Nephron progenitor cell (in vitro differentiated cells): ENCODE measurements around the gene TGFBRAP1.

Experiments
- DNase-seq: peaks from one replicate; pipeline ENCODE4 v3.0.0; 2021
- H3K27ac Mint-ChIP-seq: 2 replicates; pipeline ENCODE4 v1.8.0; 2021; ENCODE audit warnings: mild to moderate bottlenecking, moderate library complexity, mixed read lengths
- H3K27me3 Mint-ChIP-seq: 2 replicates; pipeline ENCODE4 v1.8.0; 2021; ENCODE audit warnings: mild to moderate bottlenecking, low read depth, mixed read lengths; ENCODE audit not compliant: poor library complexity
- H3K36me3 Mint-ChIP-seq: 2 replicates; pipeline ENCODE4 v1.8.0; 2021; ENCODE audit warnings: low read depth, mixed read lengths
- H3K4me1 Mint-ChIP-seq: 2 replicates; pipeline ENCODE4 v1.8.0; 2021; ENCODE audit warnings: mixed read lengths
- H3K4me3 Mint-ChIP-seq: 2 replicates; pipeline ENCODE4 v1.8.0; 2021; ENCODE audit warnings: mild to moderate bottlenecking, moderate library complexity, mixed read lengths
- H3K9me3 Mint-ChIP-seq: 2 replicates; pipeline ENCODE4 v1.8.0; 2021; ENCODE audit warnings: mild to moderate bottlenecking, moderate library complexity, mixed read lengths
- TF ChIP-seq, protein P1 (sequence below): fragments of 200-600 bp; sonication (generic); IDR thresholded peaks from 2 replicates; pipeline ENCODE4 v1.5.0; 2021; ENCODE audit warnings: antibody characterized with exemption

TGFBRAP1 gene

DNA sequence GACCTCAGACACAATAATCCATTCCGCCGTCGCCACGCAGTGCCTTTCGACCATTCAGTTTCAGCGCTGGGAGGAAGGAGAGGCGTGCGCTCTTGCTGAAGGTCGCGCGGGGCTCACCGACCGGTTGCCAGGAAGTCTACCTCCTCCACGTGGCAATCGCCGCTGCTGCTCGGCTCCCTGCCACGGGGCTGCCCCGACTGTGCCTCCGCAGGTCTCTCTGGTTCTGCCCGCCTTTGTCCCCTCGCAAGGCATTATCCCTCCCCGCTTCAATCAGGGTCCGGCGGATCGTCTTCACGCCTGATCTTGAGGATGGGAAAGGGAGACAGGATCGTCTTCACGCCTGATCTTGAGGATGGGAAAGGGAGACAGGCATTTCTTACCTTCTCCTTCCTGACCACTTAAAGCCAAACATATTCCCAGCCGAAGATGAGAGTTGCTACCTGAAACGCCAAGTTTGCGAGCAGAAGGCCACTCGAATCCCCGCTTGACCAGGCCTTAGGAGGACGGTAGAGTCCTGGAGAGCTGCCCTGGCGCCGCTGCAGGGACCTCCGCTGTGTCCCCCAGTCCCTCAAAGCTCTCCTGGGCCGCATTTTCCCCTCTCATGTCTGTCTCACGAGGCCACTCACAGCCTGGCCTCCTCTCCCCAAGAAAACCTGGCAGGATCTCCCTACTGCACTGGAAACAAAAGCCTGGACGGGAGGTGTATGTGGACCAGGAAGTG is 92.3 kb downstream of the TGFBRAP1 start:
- H3K27ac Mint-ChIP-seq, result no peak overlapping the region
- H3K9me3 Mint-ChIP-seq, result no peaks in the 10 kb centered on the region
- H3K36me3 Mint-ChIP-seq, result no peaks in the 10 kb centered on the region
- peaks cover 22% of the 10 kb centered on the region for H3K4me1 Mint-ChIP-seq
- no peak overlapping the region for H3K4me3 Mint-ChIP-seq
- DNase-seq, result no peak
- peaks cover 13% of the 10 kb centered on the region for H3K27me3 Mint-ChIP-seq
- TF ChIP-seq, protein P1, sequence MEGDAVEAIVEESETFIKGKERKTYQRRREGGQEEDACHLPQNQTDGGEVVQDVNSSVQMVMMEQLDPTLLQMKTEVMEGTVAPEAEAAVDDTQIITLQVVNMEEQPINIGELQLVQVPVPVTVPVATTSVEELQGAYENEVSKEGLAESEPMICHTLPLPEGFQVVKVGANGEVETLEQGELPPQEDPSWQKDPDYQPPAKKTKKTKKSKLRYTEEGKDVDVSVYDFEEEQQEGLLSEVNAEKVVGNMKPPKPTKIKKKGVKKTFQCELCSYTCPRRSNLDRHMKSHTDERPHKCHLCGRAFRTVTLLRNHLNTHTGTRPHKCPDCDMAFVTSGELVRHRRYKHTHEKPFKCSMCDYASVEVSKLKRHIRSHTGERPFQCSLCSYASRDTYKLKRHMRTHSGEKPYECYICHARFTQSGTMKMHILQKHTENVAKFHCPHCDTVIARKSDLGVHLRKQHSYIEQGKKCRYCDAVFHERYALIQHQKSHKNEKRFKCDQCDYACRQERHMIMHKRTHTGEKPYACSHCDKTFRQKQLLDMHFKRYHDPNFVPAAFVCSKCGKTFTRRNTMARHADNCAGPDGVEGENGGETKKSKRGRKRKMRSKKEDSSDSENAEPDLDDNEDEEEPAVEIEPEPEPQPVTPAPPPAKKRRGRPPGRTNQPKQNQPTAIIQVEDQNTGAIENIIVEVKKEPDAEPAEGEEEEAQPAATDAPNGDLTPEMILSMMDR, result no peak

DNA sequence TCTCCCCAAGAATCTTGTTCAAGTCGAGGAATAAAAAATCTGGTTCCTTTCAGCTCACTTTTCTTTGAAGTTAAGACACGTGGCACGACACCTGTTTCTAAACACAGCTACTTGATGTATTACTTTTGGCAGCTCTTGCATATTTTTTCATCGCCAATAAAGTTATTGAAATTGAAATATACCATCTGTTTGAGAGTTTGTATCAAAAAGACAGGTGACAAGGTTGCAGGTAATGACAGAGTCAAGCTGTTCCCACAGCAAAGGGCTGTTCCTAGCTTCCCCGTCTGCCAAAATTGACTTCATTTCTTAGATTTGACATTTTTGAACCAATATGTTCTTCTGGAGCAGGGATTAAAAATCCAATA is 93.5 kb downstream of the TGFBRAP1 start:
- TF ChIP-seq, protein P1, result no peak
- H3K27ac Mint-ChIP-seq, result no peak overlapping the region
- peaks cover 22% of the 10 kb centered on the region for H3K4me1 Mint-ChIP-seq
- peaks cover 9% of the 10 kb centered on the region for H3K27me3 Mint-ChIP-seq
- no peak for DNase-seq
- H3K9me3 Mint-ChIP-seq, result no peaks in the 10 kb centered on the region
- H3K36me3 Mint-ChIP-seq, result no peaks in the 10 kb centered on the region
- no peak overlapping the region for H3K4me3 Mint-ChIP-seq

DNA sequence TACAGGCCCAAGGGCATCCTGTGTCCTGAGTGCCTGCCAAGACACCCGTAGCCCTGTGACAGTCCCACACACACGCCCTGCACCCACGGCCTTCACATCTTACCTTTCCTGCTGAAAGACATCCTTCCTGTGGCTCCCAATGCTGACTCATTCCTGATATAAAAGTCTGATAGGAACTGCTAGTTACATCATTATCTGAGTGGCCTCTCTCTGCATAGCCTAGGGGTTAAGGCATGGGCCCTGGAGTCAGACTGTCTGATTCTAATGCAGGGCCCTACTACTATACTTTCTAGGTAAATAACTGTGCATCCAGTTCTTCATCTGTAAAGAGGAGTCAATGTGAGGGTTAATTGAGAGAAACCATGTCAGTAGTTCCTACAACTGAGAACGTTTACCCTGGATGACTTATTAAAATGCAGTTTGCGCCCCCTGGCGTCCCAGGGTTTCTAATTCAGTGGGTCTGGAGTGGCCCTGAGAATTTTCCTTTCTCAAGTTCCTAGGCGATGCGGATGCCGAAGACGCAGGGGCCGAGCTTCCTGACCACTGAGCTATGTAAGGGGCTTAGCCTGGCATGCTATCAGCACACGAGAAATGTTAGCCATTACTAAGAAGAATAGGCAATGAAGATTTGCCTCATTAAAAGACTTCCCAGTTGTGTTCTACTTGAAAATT is 94.0 kb downstream of the TGFBRAP1 start:
- TF ChIP-seq, protein P1, result peak; percentile 74

DNA sequence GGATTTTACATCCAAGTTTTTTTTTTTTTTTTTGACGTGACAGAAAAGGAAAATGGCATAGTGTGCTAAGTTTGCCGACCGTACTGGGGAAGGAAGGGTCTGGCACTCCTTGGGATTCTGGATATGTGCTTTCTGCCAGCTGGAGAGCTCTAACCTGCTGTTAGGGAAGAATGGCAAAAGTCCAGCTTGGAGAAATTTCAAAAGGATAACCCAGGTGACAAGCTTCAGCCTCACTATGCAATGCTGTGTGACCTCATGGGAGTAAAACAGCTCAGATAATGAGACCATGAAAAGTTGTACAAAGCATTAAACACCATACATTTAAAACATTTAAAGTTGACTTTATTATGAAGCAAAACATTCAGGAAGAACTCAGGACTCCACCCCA is 98.3 kb downstream of the TGFBRAP1 start:
- H3K27ac Mint-ChIP-seq, result no peak overlapping the region
- no peaks in the 10 kb centered on the region for H3K36me3 Mint-ChIP-seq
- no peaks in the 10 kb centered on the region for H3K4me1 Mint-ChIP-seq
- H3K9me3 Mint-ChIP-seq, result no peaks in the 10 kb centered on the region
- no peak overlapping the region for H3K4me3 Mint-ChIP-seq
- no peak for DNase-seq
- TF ChIP-seq, protein P1, result no peak
- H3K27me3 Mint-ChIP-seq, result peaks cover 25% of the 10 kb centered on the region

More for the DNA sequence above, 94.0 kb downstream of the TGFBRAP1 start:
- Mint-ChIP-seq H3K27ac (no peak overlapping the region), H3K4me3 (no peak overlapping the region), H3K27me3 (peaks cover 9% of the 10 kb centered on the region), H3K9me3 (no peaks in the 10 kb centered on the region), H3K4me1 (peaks cover 22% of the 10 kb centered on the region), H3K36me3 (no peaks in the 10 kb centered on the region)
- peak; percentile 89 for DNase-seq

DNA sequence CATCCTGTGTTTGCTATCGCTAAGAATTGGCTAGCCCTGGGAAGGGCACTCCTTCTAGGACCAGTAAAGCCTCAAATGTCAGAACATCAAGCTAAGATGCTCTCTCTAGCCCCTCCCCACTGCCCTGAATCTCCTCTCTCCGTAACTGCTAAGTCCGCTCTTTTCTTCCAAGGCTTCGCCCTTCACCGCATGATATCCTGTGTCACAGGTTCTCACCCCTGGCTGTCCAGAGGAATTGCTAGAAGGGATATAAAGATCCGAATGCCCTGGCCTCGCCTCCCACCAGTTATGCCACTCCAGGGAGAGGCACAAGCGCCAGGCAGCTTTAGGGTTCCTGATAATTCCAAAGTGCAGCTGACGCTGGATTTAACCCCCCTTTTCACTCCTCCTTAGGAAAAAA is 105.1 kb downstream of the TGFBRAP1 start:
- H3K27ac Mint-ChIP-seq, result no peak overlapping the region
- H3K4me1 Mint-ChIP-seq, result peaks cover 14% of the 10 kb centered on the region
- H3K4me3 Mint-ChIP-seq, result no peak overlapping the region
- DNase-seq, result no peak
- H3K27me3 Mint-ChIP-seq, result peaks cover 24% of the 10 kb centered on the region
- no peaks in the 10 kb centered on the region for H3K9me3 Mint-ChIP-seq
- TF ChIP-seq, protein P1, result no peak
- no peaks in the 10 kb centered on the region for H3K36me3 Mint-ChIP-seq

DNA sequence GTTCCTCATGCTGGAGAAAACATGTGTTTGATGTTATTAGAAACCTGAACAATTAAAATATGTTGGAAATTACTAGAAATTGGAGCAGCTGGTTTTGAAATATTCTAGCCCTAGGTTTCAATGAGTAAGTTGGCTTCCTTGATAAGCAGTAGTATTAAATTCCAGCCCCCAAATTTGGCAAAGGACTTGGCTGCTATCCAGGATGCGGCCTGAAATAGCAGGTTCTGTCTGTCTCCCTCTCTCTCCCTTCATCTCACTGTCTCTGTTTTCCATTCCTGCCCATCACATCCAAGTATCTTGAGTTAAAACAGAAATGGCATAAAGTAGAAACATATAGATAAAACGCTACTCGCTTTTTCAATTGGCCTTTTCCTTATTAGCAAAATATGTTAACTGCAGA is 108.9 kb downstream of the TGFBRAP1 start:
- TF ChIP-seq, protein P1, result no peak
- DNase-seq, result no peak
- Mint-ChIP-seq H3K9me3 (no peaks in the 10 kb centered on the region), H3K4me3 (no peak overlapping the region), H3K27ac (no peak overlapping the region), H3K4me1 (peaks cover 14% of the 10 kb centered on the region), H3K36me3 (no peaks in the 10 kb centered on the region), H3K27me3 (peaks cover 13% of the 10 kb centered on the region)
